SU-DHL-6 (cell line): Measurements from ENCODE around the gene OR10G3.

Experiments
- H2AFZ ChIP-seq: fragments of 200-600 bp; sonication (generic); 2 replicates; pipeline ENCODE4 v1.6.1; 2014; ENCODE audit warnings: low read depth, mild to moderate bottlenecking, moderate library complexity, mixed read lengths, antibody characterized with exemption, low read length; ENCODE audit not compliant: severe bottlenecking
- H3F3A ChIP-seq: fragments of 200-600 bp; shearing (Covaris generic); 2 replicates; pipeline ENCODE4 v1.6.0; 2016; ENCODE audit warnings: antibody characterized with exemption, mild to moderate bottlenecking; ENCODE audit not compliant: insufficient read depth
- H3K27ac ChIP-seq: fragments of 200-600 bp; sonication (generic); 2 replicates; pipeline ENCODE4 v1.5.1; 2016; ENCODE audit warnings: low read depth, mild to moderate bottlenecking, low read length, moderate library complexity, mixed read lengths
- H3K27me3 ChIP-seq: fragments of 200-600 bp; sonication (generic), shearing (Covaris generic); 2 replicates; pipeline ENCODE4 v1.6.0; 2014; ENCODE audit warnings: mild to moderate bottlenecking, low read length
- H3K36me3 ChIP-seq: fragments of 200-600 bp; sonication (generic); 2 replicates; pipeline ENCODE4 v1.6.1; 2014; ENCODE audit warnings: mild to moderate bottlenecking, low read length, mixed read lengths
- H3K4me2 ChIP-seq: fragments of 300-600, 200-600 bp; shearing (Covaris generic), sonication (generic); 2 replicates; pipeline ENCODE4 v1.6.0; 2014; ENCODE audit warnings: low read length, low read depth, mild to moderate bottlenecking; ENCODE audit not compliant: poor library complexity, severe bottlenecking
- H3K4me3 ChIP-seq: fragments of 200-600 bp; sonication (generic); 2 replicates; pipeline ENCODE4 v1.5.1; 2014; ENCODE audit warnings: antibody characterized with exemption, low read length, mild to moderate bottlenecking, mixed read lengths; ENCODE audit not compliant: insufficient read depth, poor library complexity, severe bottlenecking
- H3K79me2 ChIP-seq: fragments of 200-600 bp; sonication (generic); 2 replicates; pipeline ENCODE4 v1.6.1; 2014; ENCODE audit warnings: mild to moderate bottlenecking, low read length, moderate library complexity; ENCODE audit not compliant: insufficient read depth
- H3K9ac ChIP-seq: fragments of 200-600 bp; sonication (generic); 2 replicates; pipeline ENCODE4 v1.7.0; 2014; ENCODE audit warnings: mild to moderate bottlenecking, low read length
- H3K9me2 ChIP-seq: fragments of 200-600 bp; sonication (generic); replicated peaks from 2 replicates; pipeline ENCODE4 v1.6.1; 2014; ENCODE audit warnings: low read length; ENCODE audit not compliant: insufficient read depth
- H3K9me3 ChIP-seq: fragments of 200-600 bp; sonication (generic); 2 replicates; pipeline ENCODE4 v1.6.1; 2014; ENCODE audit warnings: low read length, mixed read lengths; ENCODE audit not compliant: insufficient read depth
- H4K20me1 ChIP-seq: fragments of 200-600 bp; sonication (generic); 2 replicates; pipeline ENCODE4 v1.6.1; 2014; ENCODE audit warnings: low read depth, mild to moderate bottlenecking, antibody characterized with exemption, low read length, moderate library complexity, mixed read lengths
- EZH2phosphoT487 ChIP-seq: fragments of 200-600 bp; sonication (generic), shearing (Covaris generic); conservative IDR thresholded peaks from 2 replicates; pipeline ENCODE4 v1.6.1; 2018; ENCODE audit warnings: mild to moderate bottlenecking, antibody characterized with exemption, low read length, moderate library complexity, mixed read lengths
- TF ChIP-seq, protein P1 (sequence below): fragments of 200-600 bp; sonication (generic); IDR thresholded peaks from one replicate; pipeline ENCODE4 v1.5.1; 2017; ENCODE audit warnings: antibody characterized with exemption, mild to moderate bottlenecking, low read length, moderate library complexity; ENCODE audit not compliant: insufficient read depth, poor library complexity, severe bottlenecking

Gene OR10G3, protein sequence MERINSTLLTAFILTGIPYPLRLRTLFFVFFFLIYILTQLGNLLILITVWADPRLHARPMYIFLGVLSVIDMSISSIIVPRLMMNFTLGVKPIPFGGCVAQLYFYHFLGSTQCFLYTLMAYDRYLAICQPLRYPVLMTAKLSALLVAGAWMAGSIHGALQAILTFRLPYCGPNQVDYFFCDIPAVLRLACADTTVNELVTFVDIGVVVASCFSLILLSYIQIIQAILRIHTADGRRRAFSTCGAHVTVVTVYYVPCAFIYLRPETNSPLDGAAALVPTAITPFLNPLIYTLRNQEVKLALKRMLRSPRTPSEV

DNA sequence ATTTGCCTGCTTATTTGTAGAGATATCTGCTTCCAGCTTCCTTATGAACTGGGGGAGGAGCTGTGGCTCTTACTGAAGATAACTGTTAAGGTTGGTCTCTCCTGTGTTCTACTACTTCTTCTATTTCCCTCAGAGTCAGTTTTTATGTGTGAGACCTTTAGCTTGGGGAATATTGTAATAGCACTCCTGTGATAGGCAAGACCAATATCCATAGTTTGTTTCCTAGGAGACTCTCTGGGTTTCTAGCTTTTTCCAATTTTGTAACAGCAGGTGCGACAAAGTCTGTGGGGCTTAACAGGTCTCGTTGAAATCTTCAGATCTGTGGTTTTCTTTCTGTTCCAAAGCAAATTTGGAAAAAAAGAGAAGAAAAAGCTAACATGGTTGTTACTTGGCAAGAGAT is at the start of gene OR10G3:
OR10G3 (minus strand) TSS at position 101 of the 400 bp plus-strand sequence. CDS start 9,332 bp downstream, outside the sequence.
- H3K79me2 ChIP-seq, result no peaks in the 10 kb centered on the region
- no peak within 1 kb of the TSS for H3K9ac ChIP-seq
- H3K27me3 ChIP-seq, result no peaks in the 10 kb centered on the region
- H2AFZ ChIP-seq, result no peak within 1 kb of the TSS
- H3K27ac ChIP-seq, result no peak within 1 kb of the TSS
- TF ChIP-seq, protein P1, sequence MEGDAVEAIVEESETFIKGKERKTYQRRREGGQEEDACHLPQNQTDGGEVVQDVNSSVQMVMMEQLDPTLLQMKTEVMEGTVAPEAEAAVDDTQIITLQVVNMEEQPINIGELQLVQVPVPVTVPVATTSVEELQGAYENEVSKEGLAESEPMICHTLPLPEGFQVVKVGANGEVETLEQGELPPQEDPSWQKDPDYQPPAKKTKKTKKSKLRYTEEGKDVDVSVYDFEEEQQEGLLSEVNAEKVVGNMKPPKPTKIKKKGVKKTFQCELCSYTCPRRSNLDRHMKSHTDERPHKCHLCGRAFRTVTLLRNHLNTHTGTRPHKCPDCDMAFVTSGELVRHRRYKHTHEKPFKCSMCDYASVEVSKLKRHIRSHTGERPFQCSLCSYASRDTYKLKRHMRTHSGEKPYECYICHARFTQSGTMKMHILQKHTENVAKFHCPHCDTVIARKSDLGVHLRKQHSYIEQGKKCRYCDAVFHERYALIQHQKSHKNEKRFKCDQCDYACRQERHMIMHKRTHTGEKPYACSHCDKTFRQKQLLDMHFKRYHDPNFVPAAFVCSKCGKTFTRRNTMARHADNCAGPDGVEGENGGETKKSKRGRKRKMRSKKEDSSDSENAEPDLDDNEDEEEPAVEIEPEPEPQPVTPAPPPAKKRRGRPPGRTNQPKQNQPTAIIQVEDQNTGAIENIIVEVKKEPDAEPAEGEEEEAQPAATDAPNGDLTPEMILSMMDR, result no peak
- no peak for TF ChIP-seq EZH2phosphoT487
- no peak within 1 kb of the TSS for H3K4me3 ChIP-seq
- H3K36me3 ChIP-seq, result no peaks in the 10 kb centered on the region
- H3K4me2 ChIP-seq, result no peak within 1 kb of the TSS
- H3K9me3 ChIP-seq, result no peaks in the 10 kb centered on the region
- no peaks in the 10 kb centered on the region for H3K9me2 ChIP-seq
- no peaks in the 10 kb centered on the region for H3F3A ChIP-seq
- H4K20me1 ChIP-seq, result no peaks in the 10 kb centered on the region

DNA sequence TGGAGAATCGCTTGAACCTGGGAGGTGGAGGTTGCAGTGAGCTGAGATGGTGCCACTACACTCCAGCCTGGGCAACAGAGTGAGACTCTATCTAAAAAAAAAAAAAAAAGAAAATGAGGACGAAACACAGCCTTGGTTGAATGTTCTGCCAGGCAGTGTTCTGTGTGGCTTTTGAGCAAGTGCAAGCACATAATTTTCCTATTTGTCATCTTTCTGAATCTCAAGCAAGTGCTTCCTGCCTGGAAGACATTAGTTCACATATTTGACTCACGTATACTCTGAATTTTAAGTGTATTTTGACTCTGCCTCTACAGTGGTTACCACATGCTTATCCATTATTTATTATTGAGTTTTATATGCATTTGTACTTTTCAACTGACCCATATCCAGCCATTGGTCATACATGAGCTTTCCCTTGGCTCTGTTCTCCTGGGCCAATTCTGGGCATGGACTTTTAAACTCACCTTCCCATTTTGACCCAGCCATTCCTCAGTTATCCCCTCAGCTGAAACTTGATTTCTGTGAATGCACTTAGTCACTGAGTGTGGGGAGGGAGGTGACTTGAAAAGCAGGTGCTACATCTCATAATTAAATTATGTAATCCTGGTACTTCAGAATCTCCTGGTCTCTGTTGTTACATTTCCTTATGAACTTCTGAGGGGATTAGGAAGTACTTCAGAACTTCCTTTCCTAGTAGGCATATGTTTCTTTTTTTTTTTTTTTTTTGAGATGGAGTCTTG is 46.8 kb upstream of the OR10G3 start:
- H3K9me2 ChIP-seq, result no peaks in the 10 kb centered on the region
- H3K4me2 ChIP-seq, result no peak overlapping the region
- no peaks in the 10 kb centered on the region for H3K27me3 ChIP-seq
- H2AFZ ChIP-seq, result no peak overlapping the region
- no peak overlapping the region for H3K9ac ChIP-seq
- no peak overlapping the region for H3K27ac ChIP-seq
- no peaks in the 10 kb centered on the region for H3K9me3 ChIP-seq
- H3K4me3 ChIP-seq, result no peak overlapping the region
- H3F3A ChIP-seq, result no peaks in the 10 kb centered on the region
- no peaks in the 10 kb centered on the region for H4K20me1 ChIP-seq
- TF ChIP-seq, protein P1, result no peak
- no peak for TF ChIP-seq EZH2phosphoT487
- H3K79me2 ChIP-seq, result no peaks in the 10 kb centered on the region
- no peaks in the 10 kb centered on the region for H3K36me3 ChIP-seq

DNA sequence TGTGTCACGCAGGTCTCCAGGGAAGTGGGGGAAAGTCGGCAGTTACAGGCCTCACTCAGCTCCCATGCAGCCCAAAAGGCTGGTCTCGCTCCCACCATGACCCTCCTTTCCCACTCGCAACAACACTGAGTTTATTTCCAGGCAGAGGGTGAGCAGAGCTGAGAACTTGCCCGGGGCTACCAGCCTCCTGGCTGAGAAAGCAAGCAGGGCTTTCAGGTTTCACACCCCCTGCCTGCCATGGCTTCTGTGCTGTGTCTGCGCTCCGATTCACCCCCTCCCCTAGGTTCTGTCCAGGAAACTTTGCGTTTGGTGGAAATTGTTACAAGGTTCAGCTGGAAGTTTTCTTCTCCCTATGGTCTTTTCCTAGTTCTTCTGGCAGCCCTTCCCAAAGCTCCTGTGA is 37.7 kb upstream of the OR10G3 start:
- no peak for TF ChIP-seq EZH2phosphoT487
- TF ChIP-seq, protein P1, result no peak
- H3F3A ChIP-seq, result no peaks in the 10 kb centered on the region
- H3K36me3 ChIP-seq, result no peaks in the 10 kb centered on the region
- no peaks in the 10 kb centered on the region for H3K9me3 ChIP-seq
- no peak overlapping the region for H3K4me3 ChIP-seq
- no peak overlapping the region for H2AFZ ChIP-seq
- H3K79me2 ChIP-seq, result no peaks in the 10 kb centered on the region
- H3K9ac ChIP-seq, result no peak overlapping the region
- H4K20me1 ChIP-seq, result no peaks in the 10 kb centered on the region
- no peaks in the 10 kb centered on the region for H3K27me3 ChIP-seq
- no peak overlapping the region for H3K27ac ChIP-seq
- H3K4me2 ChIP-seq, result no peak overlapping the region
- no peaks in the 10 kb centered on the region for H3K9me2 ChIP-seq
